Measurements from ENCODE around the gene RPL14. TPM values are rescaled to one million over a fixed set of nuclear protein-coding genes. Genes with fewer than 3 reads are reported as not detected.

Gene RPL14
- polyA plus RNA-seq, 1 of the 3 experiments (the other 2 are of a cell fraction): 416 TPM

DNA sequence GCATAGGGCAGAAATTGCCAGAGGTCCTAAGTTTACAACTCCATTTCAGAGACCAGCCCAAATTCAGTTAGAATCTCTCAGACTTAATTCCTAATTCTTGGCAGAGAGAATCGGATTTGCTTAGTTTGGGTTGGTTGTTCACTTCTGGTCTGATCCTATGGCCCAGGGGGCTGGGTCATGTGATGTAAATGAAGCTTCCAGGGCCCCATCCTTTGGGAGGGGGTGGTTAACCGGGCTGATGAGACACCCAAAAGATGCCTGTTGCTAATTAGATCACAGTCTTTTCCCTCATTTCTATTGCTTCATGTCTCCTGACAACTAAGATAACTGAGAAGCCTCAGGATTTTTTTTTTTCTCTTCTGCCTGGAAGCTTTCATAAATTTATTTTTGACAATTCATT is 37.6 kb downstream of the RPL14 start:
- POLR2A ChIA-PET: interaction anchor here (1.1 to 1.2 kb wide), 2 partner anchors 11 to 37 kb away, joined by 3 read pairs; partner anchors contain the start of genes RPL14 and ZNF620
- CTCF ChIA-PET: interaction anchor here (0.6 to 2.9 kb wide), 4 partner anchors 10 to 1420 kb away, joined by 3 to 14 read pairs (median 6); partner anchors contain the start of gene ZNF620

DNA sequence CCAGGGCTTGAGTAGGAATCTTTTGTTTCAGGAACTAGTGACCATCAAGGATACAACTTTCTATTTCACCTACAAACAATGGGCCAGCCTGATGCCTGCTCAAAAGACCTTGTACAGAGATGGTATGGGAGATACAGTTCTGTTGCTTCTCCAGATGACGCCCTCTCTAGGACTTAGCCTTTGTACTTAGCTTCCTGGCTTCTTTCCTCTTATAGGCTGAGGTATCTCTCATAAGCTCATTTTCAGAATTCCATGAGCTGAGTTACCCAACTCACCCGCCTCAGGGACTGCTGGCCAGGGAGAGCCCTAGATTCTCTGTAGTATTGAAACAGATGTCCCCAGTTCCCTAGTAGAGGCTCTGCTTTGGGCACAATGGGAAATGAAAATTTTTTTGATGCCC is 40.1 kb downstream of the RPL14 start:
- Histone ChIP-seq H3K4me3 (ENCODE audit: low read depth in 2 of 2, low read length in 1 of 2) (no peak overlapping the region), H3K36me3 (replicated peaks in 1 of 2; ENCODE audit: control insufficient read depth in 1 of 2, insufficient read depth in 2 of 2, low read length in 1 of 2) (no peaks in the 10 kb centered on the region), H3K79me2 (ENCODE audit: insufficient read depth) (no peaks in the 10 kb centered on the region), H3F3A (replicated peaks; ENCODE audit: insufficient read depth) (no peaks in the 10 kb centered on the region), H3K9me3 (no peaks in the 10 kb centered on the region), H3K27ac (ENCODE audit: low read depth in 2 of 2, low read length in 1 of 2) (no peak overlapping the region), H3K4me2 (no peak overlapping the region), H2AFZ (ENCODE audit: low read depth) (no peak overlapping the region), H4K20me1 (ENCODE audit: insufficient read depth) (no peaks in the 10 kb centered on the region), H3K4me1 (ENCODE audit: control insufficient read depth in 1 of 2, insufficient read depth in 2 of 2, low read depth in 1 of 2, low read length in 1 of 2) (no peaks in the 10 kb centered on the region; a peak in 1 of 4 replicates), H3K9ac (no peak overlapping the region), H3K27me3 (ENCODE audit: insufficient read depth) (no peaks in the 10 kb centered on the region), H3K9me2 (no peaks in the 10 kb centered on the region)
- ChIA-PET POLR2A (no interaction called here), CTCF (no interaction called here)
- no peak for DNase-seq
- WGBS (ENCODE audit: low lambda C conversion rate): 93% methylated on average over 2 of the region's 2 CpGs
- TF ChIP-seq GATA2 (CRISPR knock-in tag; IDR thresholded peaks at IDR 0.05) (no peak), FOXM1 (IDR thresholded peaks at IDR 0.05; ENCODE audit: low read depth) (no peak), TAF1 (IDR thresholded peaks at IDR 0.05; ENCODE audit: borderline replicate concordance, low read depth, low read length) (no peak), ELF1 (IDR thresholded peaks at IDR 0.05) (no peak), CHD2 (IDR thresholded peaks at IDR 0.05; ENCODE audit: low read length, partially characterized antibody) (no peak), SIN3A (IDR thresholded peaks at IDR 0.05; ENCODE audit: borderline replicate concordance, low read depth, low read length) (no peak), RFX5 (IDR thresholded peaks at IDR 0.05; ENCODE audit: low read length) (no peak), FOXJ3 (CRISPR knock-in tag; IDR thresholded peaks at IDR 0.05) (no peak), NRF1 (IDR thresholded peaks at IDR 0.05; ENCODE audit: low read depth, low read length) (no peak), TEAD4 (IDR thresholded peaks at IDR 0.05; ENCODE audit: borderline replicate concordance, insufficient read depth) (no peak), EZH2phosphoT487 (IDR thresholded peaks at IDR 0.05; ENCODE audit: borderline replicate concordance, low read depth) (no peak), SMC3 (IDR thresholded peaks at IDR 0.05; ENCODE audit: low read depth, low read length) (no peak), RCOR1 (IDR thresholded peaks at IDR 0.05; ENCODE audit: low read length) (no peak), RAD21 (IDR thresholded peaks at IDR 0.05; ENCODE audit: low read length) (no peak), EP300 (IDR thresholded peaks at IDR 0.05; ENCODE audit: borderline replicate concordance in 1 of 2, low read depth in 1 of 2, low read length in 1 of 2) (no peak), GABPA (IDR thresholded peaks at IDR 0.05; ENCODE audit: low read depth) (no peak), TCF12 (IDR thresholded peaks at IDR 0.05) (no peak)
- TF ChIP-seq, protein P1, sequence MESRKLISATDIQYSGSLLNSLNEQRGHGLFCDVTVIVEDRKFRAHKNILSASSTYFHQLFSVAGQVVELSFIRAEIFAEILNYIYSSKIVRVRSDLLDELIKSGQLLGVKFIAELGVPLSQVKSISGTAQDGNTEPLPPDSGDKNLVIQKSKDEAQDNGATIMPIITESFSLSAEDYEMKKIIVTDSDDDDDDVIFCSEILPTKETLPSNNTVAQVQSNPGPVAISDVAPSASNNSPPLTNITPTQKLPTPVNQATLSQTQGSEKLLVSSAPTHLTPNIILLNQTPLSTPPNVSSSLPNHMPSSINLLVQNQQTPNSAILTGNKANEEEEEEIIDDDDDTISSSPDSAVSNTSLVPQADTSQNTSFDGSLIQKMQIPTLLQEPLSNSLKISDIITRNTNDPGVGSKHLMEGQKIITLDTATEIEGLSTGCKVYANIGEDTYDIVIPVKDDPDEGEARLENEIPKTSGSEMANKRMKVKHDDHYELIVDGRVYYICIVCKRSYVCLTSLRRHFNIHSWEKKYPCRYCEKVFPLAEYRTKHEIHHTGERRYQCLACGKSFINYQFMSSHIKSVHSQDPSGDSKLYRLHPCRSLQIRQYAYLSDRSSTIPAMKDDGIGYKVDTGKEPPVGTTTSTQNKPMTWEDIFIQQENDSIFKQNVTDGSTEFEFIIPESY (IDR thresholded peaks at IDR 0.05; ENCODE audit: borderline replicate concordance, low read depth): no peak
- TF ChIP-seq, protein P2, sequence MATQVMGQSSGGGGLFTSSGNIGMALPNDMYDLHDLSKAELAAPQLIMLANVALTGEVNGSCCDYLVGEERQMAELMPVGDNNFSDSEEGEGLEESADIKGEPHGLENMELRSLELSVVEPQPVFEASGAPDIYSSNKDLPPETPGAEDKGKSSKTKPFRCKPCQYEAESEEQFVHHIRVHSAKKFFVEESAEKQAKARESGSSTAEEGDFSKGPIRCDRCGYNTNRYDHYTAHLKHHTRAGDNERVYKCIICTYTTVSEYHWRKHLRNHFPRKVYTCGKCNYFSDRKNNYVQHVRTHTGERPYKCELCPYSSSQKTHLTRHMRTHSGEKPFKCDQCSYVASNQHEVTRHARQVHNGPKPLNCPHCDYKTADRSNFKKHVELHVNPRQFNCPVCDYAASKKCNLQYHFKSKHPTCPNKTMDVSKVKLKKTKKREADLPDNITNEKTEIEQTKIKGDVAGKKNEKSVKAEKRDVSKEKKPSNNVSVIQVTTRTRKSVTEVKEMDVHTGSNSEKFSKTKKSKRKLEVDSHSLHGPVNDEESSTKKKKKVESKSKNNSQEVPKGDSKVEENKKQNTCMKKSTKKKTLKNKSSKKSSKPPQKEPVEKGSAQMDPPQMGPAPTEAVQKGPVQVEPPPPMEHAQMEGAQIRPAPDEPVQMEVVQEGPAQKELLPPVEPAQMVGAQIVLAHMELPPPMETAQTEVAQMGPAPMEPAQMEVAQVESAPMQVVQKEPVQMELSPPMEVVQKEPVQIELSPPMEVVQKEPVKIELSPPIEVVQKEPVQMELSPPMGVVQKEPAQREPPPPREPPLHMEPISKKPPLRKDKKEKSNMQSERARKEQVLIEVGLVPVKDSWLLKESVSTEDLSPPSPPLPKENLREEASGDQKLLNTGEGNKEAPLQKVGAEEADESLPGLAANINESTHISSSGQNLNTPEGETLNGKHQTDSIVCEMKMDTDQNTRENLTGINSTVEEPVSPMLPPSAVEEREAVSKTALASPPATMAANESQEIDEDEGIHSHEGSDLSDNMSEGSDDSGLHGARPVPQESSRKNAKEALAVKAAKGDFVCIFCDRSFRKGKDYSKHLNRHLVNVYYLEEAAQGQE (IDR thresholded peaks at IDR 0.05; ENCODE audit: low read depth, low read length): no peak

More for the DNA sequence above, 37.6 kb downstream of the RPL14 start:
- H3K27me3 ChIP-seq (ENCODE audit: insufficient read depth): no peaks in the 10 kb centered on the region
- TF ChIP-seq RCOR1 (IDR thresholded peaks at IDR 0.05; ENCODE audit: low read length) (no peak), ELF1 (IDR thresholded peaks at IDR 0.05) (no peak), EP300 (IDR thresholded peaks at IDR 0.05; ENCODE audit: borderline replicate concordance in 1 of 2, low read depth in 1 of 2, low read length in 1 of 2) (no peak), MXI1 (IDR thresholded peaks at IDR 0.05; ENCODE audit: low read depth, low read length) (no peak), FOXJ3 (CRISPR knock-in tag; IDR thresholded peaks at IDR 0.05) (no peak), YY1 (IDR thresholded peaks at IDR 0.05; ENCODE audit: low read depth) (no peak), RAD21 (IDR thresholded peaks at IDR 0.05; ENCODE audit: low read length) (no peak), FOSL2 (IDR thresholded peaks at IDR 0.05; ENCODE audit: borderline replicate concordance, low read depth) (no peak)
- TF ChIP-seq, protein P3, sequence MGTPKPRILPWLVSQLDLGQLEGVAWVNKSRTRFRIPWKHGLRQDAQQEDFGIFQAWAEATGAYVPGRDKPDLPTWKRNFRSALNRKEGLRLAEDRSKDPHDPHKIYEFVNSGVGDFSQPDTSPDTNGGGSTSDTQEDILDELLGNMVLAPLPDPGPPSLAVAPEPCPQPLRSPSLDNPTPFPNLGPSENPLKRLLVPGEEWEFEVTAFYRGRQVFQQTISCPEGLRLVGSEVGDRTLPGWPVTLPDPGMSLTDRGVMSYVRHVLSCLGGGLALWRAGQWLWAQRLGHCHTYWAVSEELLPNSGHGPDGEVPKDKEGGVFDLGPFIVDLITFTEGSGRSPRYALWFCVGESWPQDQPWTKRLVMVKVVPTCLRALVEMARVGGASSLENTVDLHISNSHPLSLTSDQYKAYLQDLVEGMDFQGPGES (IDR thresholded peaks at IDR 0.05; ENCODE audit: low read depth, low read length): no peak
- no peaks in the 10 kb centered on the region for H3K79me2 ChIP-seq (ENCODE audit: insufficient read depth)
- WGBS (ENCODE audit: low lambda C conversion rate): 45% methylated on average over 2 of the region's 2 CpGs
- H3K4me3 ChIP-seq (ENCODE audit: low read depth in 2 of 2, low read length in 1 of 2): no peak overlapping the region
- H3K9me3 ChIP-seq: no peaks in the 10 kb centered on the region
- H3K9me2 ChIP-seq: no peaks in the 10 kb centered on the region
- no peak overlapping the region for H2AFZ ChIP-seq (ENCODE audit: low read depth)
- no peak for DNase-seq
- peaks cover 0 to under 1% of the 10 kb centered on the region in 2 experiments for H3K36me3 ChIP-seq (replicated peaks in 1 of 2; ENCODE audit: control insufficient read depth in 1 of 2, insufficient read depth in 2 of 2, low read length in 1 of 2)
- no peak overlapping the region for H3K4me2 ChIP-seq
- H3K27ac ChIP-seq (ENCODE audit: low read depth in 2 of 2, low read length in 1 of 2): no peak overlapping the region
- H3F3A ChIP-seq (replicated peaks; ENCODE audit: insufficient read depth): no peaks in the 10 kb centered on the region
- no peaks in the 10 kb centered on the region; a peak in 1 of 4 replicates for H3K4me1 ChIP-seq (ENCODE audit: control insufficient read depth in 1 of 2, insufficient read depth in 2 of 2, low read depth in 1 of 2, low read length in 1 of 2)
- no peak overlapping the region for H3K9ac ChIP-seq
- no peaks in the 10 kb centered on the region for H4K20me1 ChIP-seq (ENCODE audit: insufficient read depth)
